Activated CD4-positive, CD25-positive, alpha-beta regulatory T cell (primary cell): Measurements from ENCODE around the gene TMEM231.
A peak's percentile ranks its signal among the peaks of the same experiment; 100 is the strongest.
"Not testable (repeated sequence)": the region's sequence is repeated elsewhere in the genome, so short reads cannot be mapped to it uniquely, and the experiment has no call there.

ENCODE experiments used
- DNase-seq, 4 experiments: peaks; one replicate each; lab custom pipeline; 2025; lab: John Stamatoyannopoulos, UW

The TMEM231 gene, protein sequence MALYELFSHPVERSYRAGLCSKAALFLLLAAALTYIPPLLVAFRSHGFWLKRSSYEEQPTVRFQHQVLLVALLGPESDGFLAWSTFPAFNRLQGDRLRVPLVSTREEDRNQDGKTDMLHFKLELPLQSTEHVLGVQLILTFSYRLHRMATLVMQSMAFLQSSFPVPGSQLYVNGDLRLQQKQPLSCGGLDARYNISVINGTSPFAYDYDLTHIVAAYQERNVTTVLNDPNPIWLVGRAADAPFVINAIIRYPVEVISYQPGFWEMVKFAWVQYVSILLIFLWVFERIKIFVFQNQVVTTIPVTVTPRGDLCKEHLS

GRCh38 chr16:75555707-75556430, at the start of gene TMEM231:
TSS of gene TMEM231 (minus strand) at chr16:75556252. CDS start at chr16:75556209, 43 bp downstream.
- peak; percentile 88 to 95 (median 94) for DNase-seq

GRCh38 chr16:75603241-75603640, 47.2 kb upstream of the TMEM231 start:
- DNase-seq = no peak

DNA sequence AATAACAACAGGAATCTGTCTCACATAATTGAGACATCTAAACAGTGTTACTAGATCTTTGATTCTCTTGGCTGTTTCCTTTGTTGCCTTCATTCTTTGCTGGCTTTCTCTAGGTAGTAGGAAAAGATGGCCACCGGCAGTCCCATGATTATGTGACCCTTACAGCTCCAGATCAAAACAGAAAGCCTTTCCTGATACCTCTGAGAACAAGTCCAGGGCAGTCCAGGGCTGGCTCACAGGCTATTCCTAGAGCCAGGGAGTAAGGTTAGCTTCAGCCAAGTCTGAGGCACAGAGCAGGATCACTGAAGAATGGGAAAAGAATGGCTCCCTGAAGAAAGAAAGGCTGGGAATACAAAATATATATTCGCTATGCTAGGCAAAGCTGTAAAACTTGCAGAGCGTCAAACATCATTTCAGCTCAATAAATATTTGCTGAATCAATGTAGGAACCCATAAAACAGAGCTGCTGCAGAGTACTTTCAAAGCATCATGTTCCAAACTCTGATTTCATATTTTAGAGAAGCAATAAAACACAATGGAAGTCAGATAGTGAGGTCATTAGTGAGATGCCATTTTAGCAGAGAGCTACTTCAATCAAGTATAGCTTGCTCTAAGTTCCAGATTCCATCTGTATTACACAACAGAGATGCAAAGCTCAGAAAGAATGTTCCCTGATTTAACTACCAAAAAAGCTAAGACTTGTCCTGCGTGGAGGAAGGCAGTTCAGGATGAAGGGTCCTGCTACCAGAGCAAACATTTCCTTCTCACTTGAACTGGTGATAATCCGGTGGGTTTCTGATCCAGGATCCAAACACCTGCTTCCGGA, 43.6 kb upstream of the TMEM231 start:
- DNase-seq = no peak

- DNase-seq = no peak
Measured at GRCh38 chr16:75593825-75594820, 38.1 kb upstream of the TMEM231 start.

- no peak for DNase-seq
Measured at GRCh38 chr16:75593308-75593707, 37.3 kb upstream of the TMEM231 start.

- DNase-seq = not testable (repeated sequence)
Measured at GRCh38 chr16:75591927-75592326, 35.9 kb upstream of the TMEM231 start.

- no peak for DNase-seq
Measured at GRCh38 chr16:75590920-75591843, 35.1 kb upstream of the TMEM231 start.

DNA sequence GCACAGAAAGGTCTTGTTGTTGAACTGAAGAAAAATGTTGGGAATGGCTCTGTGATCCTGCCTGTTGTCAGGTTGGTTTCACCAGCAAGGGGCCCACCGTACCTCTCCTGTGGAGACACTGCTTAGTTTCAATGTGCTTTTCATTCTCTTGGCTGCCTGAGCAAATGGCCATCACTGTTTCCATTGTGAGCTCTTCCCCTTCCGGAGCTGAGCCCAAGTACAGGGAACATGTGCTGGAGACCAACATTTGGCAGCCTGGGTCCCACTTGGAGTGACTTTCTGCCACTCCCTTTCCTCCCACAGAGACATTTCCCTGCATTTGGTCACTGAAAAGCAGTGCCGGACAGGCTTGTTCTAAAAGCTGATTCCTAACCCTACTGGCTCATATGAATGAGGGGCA, 33.3 kb upstream of the TMEM231 start:
- DNase-seq = no peak

DNA sequence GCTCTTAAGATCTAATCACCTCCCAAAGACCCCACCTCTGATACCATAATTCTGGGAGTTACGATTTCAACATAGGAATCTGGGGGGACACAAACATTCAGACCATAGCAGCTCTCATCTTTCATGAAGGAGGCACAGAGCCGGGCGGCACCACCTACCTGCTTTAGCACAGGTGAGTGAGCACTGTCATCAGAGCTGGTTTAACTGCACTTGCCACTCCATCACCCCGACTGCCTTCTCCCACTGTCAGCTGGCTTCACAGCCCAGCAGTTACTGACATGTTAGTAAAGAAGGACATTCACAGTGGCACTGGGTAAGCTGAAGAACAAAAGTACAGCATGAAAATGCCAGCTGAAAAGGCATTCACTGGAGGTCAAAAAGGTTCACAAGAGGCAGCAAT, 32.7 kb upstream of the TMEM231 start:
- no peak for DNase-seq

- no peak for DNase-seq
Measured at GRCh38 chr16:75584108-75584507, 28.1 kb upstream of the TMEM231 start.

DNA sequence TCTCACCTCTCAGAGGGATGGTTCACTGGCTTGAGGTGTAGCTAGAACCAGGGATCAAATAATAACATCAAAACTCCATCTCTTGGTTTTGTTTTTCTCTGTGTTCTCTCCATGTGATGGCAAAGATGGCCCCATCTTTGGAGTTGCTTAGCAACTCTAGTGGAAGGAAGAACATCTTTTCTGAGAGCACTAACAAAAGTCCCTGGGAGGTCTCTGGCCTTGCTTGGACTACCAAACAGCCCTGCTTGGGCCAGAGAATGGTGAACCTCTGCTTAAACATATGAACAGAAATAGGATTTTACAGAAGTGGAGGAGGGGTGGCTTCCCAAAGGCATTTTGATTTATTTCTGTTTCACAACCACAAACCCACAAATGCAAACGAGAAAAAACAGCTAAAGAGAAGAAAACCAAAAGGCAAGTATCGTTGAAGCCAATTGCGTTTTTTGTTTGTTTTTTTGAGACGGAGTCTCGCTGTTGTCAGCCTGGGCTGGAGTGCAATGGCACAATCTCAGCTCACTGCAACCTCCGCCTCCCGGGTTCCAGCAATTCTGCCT, 23.3 kb upstream of the TMEM231 start:
- no peak for DNase-seq

GRCh38 chr16:75578725-75579124, 22.7 kb upstream of the TMEM231 start:
- DNase-seq = no peak

- DNase-seq = no peak
Measured at GRCh38 chr16:75578212-75578611, 22.2 kb upstream of the TMEM231 start.

DNA sequence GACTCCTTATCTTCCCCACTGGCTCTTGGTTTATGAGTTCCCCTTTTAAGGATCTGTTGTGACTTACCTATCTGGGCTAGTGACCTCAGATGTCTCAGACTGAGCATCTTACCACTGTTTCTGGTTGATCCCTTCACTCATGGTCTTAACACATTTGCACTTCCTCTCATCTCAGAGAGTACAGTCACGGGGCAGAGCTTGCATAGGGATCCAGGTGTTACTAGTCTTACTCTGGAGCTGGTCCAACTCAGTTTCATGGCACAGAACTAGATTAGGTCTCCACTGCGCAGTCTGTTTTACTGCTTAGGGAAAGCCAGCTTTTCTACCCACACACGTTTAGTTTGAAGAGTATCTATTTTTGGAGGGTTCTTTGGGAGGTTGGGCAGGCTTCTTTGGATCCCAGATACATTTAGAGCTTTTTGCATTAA, 20.3 kb upstream of the TMEM231 start:
- DNase-seq = no peak

- no peak for DNase-seq
Measured at GRCh38 chr16:75575958-75576357, 19.9 kb upstream of the TMEM231 start.

DNA sequence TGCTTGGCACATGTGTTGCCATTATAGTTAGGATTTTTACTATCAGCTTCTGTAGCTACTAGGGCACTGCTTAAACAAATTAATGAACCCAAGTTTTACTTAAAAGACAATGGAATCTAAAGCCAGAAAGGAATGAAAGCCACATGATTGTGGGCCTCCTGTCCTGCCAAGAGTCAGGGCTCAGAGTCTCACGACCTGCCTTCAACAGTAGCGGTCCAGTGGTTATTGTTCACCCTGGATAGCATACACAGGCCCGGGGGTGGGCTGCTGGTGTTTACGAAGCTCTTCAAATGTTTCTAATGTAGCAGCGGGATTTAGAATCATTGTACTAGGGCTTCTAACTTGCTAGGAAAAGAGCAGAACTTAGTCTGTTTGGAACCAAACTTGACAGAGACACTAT, 17.9 kb upstream of the TMEM231 start:
- DNase-seq = no peak

DNA sequence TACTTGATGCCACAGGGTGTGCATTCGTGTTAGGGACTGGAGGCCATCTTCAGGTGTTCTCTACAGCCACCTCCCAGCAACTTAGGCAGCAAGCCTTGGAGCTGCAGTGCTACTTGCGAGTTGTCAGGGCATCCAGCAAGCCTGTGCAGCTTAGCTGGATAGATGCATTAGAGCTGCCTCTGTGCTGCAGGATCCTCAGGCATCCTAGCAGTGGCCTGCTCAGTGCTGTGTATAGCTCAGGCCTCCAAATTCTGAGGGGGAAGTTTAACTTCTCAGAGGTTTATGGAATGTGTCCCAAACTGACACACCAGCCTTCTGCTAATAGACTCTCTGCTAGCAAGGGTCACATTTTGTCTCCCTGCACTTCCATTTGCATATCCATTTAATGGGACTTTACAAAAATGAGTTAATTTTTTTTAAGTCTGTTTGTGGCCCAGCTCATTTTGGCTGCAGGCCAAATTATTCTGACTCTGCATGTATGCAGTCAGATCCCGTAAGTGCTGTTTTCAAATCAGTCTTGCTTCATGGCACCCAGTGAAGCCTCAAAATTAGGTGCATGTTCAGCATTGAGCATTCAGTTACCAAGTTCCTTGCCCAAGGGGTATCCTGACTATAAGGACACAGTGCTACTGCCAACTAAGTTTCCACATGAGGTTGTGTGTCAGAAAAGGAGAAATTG, 17.0 kb upstream of the TMEM231 start:
- DNase-seq = no peak

DNA sequence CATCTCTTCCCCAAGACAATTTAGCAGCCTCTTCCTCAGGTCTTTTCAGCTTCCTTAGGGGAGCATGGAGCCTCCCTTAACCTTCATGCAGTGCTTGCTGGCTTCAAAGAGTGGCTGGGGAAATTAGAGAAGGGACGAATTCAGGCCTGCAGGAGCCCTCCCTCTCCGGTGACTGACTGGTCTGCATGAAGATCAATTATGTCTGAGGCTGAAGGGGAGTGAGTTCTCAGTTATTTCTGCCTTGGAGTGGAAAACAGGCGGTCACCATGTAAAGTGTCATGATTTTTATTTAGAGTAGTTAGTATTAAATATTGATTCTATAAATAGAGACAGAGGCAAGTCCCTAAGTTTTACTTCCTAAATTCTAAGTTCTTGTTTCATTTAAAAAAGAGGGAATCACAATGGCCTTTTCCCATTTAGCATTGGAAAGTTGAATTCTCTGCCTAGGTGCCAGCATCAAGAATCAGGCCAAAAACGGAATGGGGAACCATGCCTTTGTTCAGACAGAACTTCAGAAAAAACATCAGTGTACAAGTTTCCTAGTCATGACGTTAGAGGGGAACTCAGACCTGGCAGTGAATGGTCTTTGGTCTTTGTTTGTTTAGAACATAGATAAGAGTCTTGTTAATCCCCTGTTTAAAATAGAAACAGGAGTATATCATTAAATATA, 14.5 kb upstream of the TMEM231 start:
- no peak for DNase-seq

DNA sequence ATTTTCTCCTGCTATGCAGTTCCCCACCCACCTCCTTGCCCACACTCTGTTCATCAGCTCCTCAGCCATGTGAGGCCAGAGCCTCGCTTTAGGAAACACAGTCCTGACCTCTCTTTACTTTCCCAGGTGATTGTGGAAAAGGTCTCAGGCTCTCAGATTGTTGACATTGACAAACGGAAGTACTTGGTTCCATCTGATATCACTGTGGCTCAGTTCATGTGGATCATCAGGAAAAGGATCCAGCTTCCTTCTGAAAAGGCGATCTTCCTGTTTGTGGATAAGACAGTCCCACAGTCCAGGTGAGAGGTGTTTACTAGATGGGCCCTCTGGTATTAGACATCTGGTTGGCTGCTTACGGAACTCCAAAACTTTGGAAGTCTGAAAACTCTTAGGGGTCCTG, 11.9 kb upstream of the TMEM231 start:
- DNase-seq = no peak
